ENCODE data around the gene PRLHR.

DNA sequence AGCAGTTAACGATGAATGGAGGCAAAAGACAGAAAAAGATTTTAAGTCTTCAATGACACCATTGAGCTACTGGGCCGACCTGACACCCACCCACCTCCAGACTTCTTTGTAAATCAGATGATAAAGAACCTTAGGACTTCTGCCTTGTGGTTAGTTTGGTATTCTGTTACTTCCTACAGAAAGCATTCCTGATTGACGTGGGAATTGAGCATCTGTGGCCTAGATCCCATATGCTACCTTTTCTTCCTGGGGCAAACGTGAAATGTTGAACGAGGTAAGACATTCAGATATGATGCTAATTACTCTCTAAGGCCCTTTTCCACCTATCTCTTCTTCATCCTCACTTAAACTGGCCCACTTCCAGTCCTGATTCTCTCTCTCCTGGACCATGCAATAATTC, 10.2 kb downstream of the PRLHR start:
- TF ChIP-seq, protein P1, sequence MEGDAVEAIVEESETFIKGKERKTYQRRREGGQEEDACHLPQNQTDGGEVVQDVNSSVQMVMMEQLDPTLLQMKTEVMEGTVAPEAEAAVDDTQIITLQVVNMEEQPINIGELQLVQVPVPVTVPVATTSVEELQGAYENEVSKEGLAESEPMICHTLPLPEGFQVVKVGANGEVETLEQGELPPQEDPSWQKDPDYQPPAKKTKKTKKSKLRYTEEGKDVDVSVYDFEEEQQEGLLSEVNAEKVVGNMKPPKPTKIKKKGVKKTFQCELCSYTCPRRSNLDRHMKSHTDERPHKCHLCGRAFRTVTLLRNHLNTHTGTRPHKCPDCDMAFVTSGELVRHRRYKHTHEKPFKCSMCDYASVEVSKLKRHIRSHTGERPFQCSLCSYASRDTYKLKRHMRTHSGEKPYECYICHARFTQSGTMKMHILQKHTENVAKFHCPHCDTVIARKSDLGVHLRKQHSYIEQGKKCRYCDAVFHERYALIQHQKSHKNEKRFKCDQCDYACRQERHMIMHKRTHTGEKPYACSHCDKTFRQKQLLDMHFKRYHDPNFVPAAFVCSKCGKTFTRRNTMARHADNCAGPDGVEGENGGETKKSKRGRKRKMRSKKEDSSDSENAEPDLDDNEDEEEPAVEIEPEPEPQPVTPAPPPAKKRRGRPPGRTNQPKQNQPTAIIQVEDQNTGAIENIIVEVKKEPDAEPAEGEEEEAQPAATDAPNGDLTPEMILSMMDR (conservative IDR thresholded peaks at IDR 0.05 in 1 of 2, IDR thresholded peaks at IDR 0.05 in 1 of 2; ENCODE audit: low read depth in 1 of 2, low read length in 2 of 2), result no peak
- no peak for TF ChIP-seq EZH2 (IDR thresholded peaks at IDR 0.05; ENCODE audit: low read length, missing control alignments)

All from fibroblast of lung (primary cell).